Chondrocyte (in vitro differentiated cells): ENCODE data around the gene ERC1. TPM values are rescaled to one million over a fixed set of nuclear protein-coding genes. Genes with fewer than 3 reads are reported as not detected.

Experiments used
- DNase-seq: peaks from one replicate; pipeline ENCODE4 v3.0.0; 2021; ENCODE audit warnings: mixed read lengths, low spot score
- H3K27ac Mint-ChIP-seq: one replicate; pipeline ENCODE4 v1.8.0; 2021; ENCODE audit warnings: mild to moderate bottlenecking, moderate library complexity, mixed read lengths; ENCODE audit not compliant: unreplicated experiment
- H3K27me3 Mint-ChIP-seq: 2 replicates; pipeline ENCODE4 v1.8.0; 2021; ENCODE audit warnings: low read depth, mixed read lengths
- H3K36me3 Mint-ChIP-seq: 2 replicates; pipeline ENCODE4 v1.8.0; 2021; ENCODE audit warnings: low read depth, mixed read lengths
- H3K4me1 Mint-ChIP-seq: 2 replicates; pipeline ENCODE4 v1.8.0; 2021; ENCODE audit warnings: low read depth, mild to moderate bottlenecking, mixed read lengths
- H3K4me3 Mint-ChIP-seq: one replicate; pipeline ENCODE4 v1.8.0; 2021; ENCODE audit warnings: mild to moderate bottlenecking, moderate library complexity, mixed read lengths; ENCODE audit not compliant: unreplicated experiment
- H3K9me3 Mint-ChIP-seq: 2 replicates; pipeline ENCODE4 v1.8.0; 2021; ENCODE audit warnings: low read depth, mixed read lengths
- total RNA-seq: library from RNA; stranded (reverse); gene quantifications from 3 replicates; pipeline ENCODE4 v1.2.1, GENCODE V29; 2021
- TF ChIP-seq, protein P1 (sequence below): fragments of 200-600 bp; sonication (generic); IDR thresholded peaks from 2 replicates; pipeline ENCODE4 v1.5.0; 2021; ENCODE audit warnings: antibody characterized with exemption, mild to moderate bottlenecking, moderate library complexity

ERC1 gene
- total RNA-seq, 1 donor from 2014 or later, result 79.3 TPM

DNA sequence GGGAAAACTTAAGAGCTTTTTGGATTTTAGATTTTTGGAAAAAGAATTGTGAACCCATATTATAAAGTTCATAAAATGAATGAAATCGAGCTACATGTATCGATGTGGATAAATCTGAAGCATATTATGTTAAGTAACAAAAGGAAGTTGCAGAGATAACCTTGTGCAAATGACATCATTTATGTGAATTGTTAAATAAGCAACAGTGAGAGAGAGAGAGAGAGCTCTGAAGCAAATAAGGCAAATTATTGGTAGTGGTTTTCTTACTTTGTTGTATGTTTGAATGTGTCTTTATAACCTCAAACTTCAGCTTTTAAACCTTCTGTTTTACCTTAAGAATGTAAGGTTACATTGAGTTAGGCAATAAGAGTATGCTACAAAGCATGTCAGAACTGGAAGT, 78.8 kb downstream of the ERC1 start:
- peaks cover 2% of the 10 kb centered on the region for H3K36me3 Mint-ChIP-seq
- TF ChIP-seq, protein P1, sequence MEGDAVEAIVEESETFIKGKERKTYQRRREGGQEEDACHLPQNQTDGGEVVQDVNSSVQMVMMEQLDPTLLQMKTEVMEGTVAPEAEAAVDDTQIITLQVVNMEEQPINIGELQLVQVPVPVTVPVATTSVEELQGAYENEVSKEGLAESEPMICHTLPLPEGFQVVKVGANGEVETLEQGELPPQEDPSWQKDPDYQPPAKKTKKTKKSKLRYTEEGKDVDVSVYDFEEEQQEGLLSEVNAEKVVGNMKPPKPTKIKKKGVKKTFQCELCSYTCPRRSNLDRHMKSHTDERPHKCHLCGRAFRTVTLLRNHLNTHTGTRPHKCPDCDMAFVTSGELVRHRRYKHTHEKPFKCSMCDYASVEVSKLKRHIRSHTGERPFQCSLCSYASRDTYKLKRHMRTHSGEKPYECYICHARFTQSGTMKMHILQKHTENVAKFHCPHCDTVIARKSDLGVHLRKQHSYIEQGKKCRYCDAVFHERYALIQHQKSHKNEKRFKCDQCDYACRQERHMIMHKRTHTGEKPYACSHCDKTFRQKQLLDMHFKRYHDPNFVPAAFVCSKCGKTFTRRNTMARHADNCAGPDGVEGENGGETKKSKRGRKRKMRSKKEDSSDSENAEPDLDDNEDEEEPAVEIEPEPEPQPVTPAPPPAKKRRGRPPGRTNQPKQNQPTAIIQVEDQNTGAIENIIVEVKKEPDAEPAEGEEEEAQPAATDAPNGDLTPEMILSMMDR, result no peak
- peaks cover 18% of the 10 kb centered on the region for H3K4me1 Mint-ChIP-seq
- H3K9me3 Mint-ChIP-seq, result no peaks in the 10 kb centered on the region
- no peak overlapping the region for H3K4me3 Mint-ChIP-seq
- H3K27me3 Mint-ChIP-seq, result no peaks in the 10 kb centered on the region
- DNase-seq, result no peak
- no peak overlapping the region for H3K27ac Mint-ChIP-seq

DNA sequence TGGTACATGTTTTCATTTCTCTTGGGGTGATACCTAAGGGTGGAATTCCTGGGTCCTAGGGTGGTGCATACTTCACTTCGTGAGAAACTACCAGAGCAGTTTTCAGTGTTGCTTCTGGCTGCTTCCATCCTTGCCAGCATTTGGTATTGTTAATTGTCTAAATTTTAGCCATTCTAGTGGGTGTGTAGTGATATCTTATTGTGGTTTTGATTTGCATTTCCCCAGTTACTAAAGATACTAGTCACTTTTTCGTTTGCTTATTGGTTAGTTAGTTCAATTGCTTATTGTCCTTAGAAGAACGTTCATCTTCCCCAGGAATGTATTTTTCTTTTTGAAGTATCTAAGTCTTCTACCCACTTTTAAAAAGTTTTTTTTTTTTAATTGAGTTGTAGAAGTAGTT, 80.2 kb downstream of the ERC1 start:
- H3K27me3 Mint-ChIP-seq, result no peaks in the 10 kb centered on the region
- no peak overlapping the region for H3K4me3 Mint-ChIP-seq
- TF ChIP-seq, protein P1, result no peak
- no peak overlapping the region for H3K27ac Mint-ChIP-seq
- no peaks in the 10 kb centered on the region for H3K9me3 Mint-ChIP-seq
- H3K36me3 Mint-ChIP-seq, result no peaks in the 10 kb centered on the region
- DNase-seq, result no peak
- peaks cover 22% of the 10 kb centered on the region for H3K4me1 Mint-ChIP-seq

DNA sequence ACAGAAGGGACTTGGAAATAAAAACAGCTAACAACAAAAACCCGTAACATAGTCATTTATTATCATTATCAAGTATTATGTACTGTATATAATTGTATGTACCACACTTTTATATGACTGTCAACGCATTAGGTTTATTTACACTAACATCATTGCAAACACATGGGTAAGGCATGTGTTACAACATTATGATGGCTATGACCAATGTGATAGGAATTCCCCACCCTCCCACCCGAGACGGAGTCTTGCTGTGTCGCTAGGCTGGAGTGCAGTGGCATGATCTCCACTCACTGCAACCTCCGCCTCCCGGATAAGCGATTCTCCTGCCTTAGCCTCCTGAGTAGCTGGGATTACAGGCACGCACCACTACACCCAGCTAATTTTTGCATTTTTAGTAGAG, 82.6 kb downstream of the ERC1 start:
- DNase-seq, result no peak
- Mint-ChIP-seq H3K27me3 (no peaks in the 10 kb centered on the region), H3K36me3 (no peaks in the 10 kb centered on the region), H3K4me1 (peaks cover 24% of the 10 kb centered on the region), H3K27ac (no peak overlapping the region), H3K4me3 (no peak overlapping the region), H3K9me3 (no peaks in the 10 kb centered on the region)
- TF ChIP-seq, protein P1, result no peak

DNA sequence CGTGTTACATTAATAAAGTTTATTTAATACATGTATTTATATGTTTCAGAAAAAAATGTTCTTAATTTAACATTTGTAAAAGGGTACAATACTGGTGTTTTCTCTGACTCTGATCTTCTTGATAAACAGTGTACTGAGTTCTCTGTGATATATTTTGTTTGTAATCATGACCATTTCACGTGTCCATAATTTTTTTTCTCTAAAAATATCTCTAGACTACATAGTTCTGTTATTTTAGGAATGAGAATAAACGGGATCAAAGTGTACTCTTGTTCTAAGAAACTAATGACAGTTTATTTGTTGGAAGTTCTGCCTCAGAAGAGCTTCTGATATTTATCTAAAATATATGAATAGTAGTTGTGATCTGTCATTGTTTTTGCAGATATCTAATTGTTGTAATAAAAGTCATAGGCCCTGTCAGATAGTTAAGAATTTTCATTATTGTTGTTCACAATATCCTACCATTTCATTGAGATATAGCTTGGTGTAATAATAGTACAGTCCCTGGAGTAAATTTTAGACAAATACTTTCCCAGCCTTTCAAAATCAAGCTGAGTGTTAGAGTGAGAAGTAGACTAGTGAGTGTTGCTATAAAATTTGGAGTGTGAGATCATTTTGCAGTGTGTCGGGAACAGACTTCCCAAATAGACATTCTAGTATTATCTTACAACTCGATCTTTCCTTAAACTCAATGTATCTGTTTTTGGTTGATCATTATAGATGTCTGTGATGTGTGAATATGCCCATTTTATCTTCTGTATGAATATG, 86.2 kb downstream of the ERC1 start:
- no peak for DNase-seq
- Mint-ChIP-seq H3K4me3 (no peak overlapping the region), H3K27me3 (no peaks in the 10 kb centered on the region), H3K27ac (peak overlapping the region; percentile 34), H3K9me3 (no peaks in the 10 kb centered on the region), H3K4me1 (peaks cover 21% of the 10 kb centered on the region), H3K36me3 (peaks cover 2% of the 10 kb centered on the region)
- TF ChIP-seq, protein P1, result no peak

DNA sequence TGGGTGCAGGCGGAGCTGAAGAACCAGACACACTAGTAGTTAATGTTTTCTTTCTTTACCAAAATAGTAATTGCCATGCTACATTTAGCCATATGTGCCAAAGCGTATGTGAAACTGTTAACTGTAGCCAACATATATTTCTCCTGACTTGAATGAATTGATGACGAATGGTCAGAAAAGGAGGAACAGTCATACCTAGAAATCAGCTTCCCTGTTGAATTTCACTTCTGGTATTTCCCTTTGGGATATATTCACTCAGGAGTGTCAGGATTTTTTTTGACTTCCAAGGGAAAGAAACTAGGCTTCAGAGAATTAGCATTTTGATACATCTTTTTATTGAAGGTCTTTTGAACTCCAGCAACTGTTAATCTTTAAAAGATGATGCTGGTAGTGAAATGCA, 87.0 kb downstream of the ERC1 start:
- peaks cover 27% of the 10 kb centered on the region for H3K4me1 Mint-ChIP-seq
- H3K27me3 Mint-ChIP-seq, result no peaks in the 10 kb centered on the region
- no peak overlapping the region for H3K27ac Mint-ChIP-seq
- no peak overlapping the region for H3K4me3 Mint-ChIP-seq
- DNase-seq, result no peak
- H3K9me3 Mint-ChIP-seq, result no peaks in the 10 kb centered on the region
- peaks cover 2% of the 10 kb centered on the region for H3K36me3 Mint-ChIP-seq
- TF ChIP-seq, protein P1, result no peak
